ENCODE results near the gene SIGLEC5.

SIGLEC5 gene

DNA sequence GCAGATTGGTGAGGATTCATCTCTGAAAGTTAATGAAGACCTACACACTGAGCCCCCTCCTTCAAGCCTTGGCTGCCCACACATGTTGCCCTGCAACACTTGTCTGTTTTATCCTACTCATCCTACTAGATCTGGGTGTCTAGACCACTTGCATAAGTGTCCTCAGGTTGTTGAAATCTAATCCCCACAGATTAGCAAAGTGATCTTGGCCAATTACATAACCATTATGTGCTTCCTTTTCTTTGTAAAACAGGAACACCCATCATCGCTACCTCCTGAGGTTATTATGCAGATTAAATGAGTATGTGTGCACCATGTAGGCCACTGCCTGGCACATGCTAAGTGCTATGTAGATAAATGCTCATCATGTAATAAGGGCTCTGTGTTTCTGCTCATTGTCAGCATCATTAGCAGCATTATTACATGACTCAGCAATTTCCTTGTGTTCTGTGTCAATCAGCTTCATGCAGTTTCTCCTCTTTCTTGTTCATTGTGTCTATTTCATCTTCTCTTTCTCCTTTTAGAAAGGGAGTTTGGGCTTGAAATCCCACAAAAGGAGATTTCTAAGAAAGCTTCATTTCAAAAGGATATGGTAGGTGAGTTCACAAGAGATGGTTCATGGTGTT, 44.0 kb downstream of the SIGLEC5 start:
- no peak for DNase-seq

- peak; percentile 39 for DNase-seq
Observed at GRCh38 chr19:51576850-51577249, 53.4 kb downstream of the SIGLEC5 start.

DNA sequence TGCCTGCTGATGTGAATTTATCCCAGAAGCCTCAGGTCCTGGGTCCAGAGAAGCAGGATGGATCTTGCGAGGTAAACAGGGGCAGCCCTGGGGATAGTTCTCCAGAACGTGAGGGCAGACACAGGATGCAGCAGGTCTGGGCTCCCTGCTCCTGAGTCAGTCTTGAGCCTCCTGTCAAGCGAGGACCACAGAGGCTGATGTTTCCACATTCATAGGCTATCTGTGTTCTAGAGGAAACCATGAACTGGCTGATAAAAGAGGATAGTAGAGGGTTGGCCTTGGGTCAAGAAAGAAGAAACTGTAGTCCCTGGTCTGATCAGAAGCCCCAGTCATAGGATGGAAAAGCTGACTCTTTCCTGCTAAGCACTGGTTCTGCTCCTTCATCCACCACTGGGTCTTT, 56.9 kb downstream of the SIGLEC5 start:
- DNase-seq: no peak

DNA sequence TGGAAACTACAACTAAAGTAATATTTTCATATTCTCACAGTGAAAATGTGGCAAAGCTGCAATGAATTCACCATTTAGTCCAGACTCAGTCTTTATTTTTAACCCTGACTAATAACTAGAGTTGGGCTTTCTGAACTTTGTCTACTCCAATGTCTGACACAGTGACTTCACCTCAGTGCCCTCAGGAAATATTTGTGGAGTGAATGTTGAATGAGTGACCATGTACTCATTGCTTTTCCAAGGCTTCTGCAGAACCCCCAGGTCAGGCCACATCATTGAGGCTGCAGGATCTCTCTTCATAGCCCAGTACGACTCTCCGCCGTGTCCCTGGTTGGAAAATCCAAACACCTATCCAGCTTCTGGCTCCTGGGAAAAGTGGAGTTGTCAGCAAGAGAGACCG, 57.3 kb downstream of the SIGLEC5 start:
- no peak for DNase-seq

DNA sequence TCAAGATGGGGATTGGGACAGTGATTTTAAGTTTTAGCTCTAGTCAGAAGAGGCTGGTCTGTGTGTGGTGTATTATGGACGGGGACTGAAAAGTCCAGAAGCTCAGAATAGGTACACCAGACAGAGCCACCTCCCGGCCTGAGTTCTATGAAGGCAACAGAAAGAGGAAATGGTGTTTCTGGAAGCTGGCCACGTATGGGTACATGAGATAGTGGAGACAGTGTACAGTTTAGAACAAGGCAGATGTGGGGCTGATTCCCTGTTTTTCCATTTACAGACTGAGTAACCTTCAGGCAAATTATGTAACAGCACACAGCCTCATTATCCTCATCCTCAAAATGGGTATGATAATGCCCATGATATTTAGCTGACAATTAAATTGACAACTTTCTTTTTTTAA, 57.8 kb downstream of the SIGLEC5 start:
- no peak for DNase-seq

GRCh38 chr19:51571599-51571998, 58.6 kb downstream of the SIGLEC5 start:
- no peak for DNase-seq

DNA sequence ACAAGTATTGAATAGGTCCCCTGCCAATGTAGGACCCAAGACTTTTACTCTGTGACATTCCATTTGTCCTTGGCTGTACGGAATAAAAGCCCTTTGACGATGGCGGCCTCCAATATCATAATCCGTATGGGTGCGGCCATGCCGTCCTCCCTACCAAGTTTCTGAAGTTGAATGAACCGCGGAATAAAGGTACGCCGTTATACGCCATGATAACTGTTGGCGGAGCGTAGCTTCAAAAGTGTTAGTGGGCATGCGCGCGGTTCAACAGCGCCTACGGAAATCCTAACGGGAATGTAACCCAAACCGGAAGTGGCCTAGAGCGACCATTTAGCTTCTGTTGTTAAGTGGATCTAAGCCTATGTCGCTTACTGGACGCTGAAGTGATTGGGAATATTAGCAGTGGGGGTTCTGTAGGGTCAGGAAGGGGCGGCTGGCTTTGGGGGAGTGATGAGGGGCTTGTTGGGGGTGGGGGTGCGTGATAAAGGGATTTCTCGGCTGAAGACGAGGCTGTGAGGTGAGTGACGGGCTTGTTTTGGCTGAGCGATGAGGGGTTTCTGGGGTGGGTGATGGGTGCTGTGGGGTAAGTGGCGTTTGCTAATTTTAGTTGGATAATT, 59.1 kb downstream of the SIGLEC5 start, which contains the start of gene ZNF175:
ZNF175 (plus strand) TSS at position 322 of the 614 bp plus-strand sequence. CDS start 2,047 bp downstream, outside the sequence.
- peak; percentile 90 for DNase-seq

DNA sequence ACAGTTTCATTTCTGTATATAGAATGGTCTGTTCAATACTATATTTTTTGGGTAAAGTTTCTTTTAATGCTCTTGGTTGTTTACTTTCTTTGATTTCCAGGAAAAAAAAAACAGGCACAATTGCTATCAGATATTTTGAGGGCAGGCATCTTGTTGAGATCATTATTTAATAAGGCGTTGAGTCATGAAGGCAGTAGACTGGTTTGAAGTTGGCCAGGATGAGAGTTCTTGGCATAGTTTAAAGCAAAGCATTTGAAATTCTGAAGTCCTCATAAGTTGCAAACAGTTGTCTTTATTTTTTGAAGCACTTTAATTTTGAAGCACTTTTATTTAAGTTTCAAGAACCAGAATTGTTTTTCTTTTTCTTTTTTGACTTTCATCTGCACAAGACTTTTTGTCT, 61.7 kb downstream of the SIGLEC5 start:
- DNase-seq: no peak

GRCh38 chr19:51567583-51567982, 62.6 kb downstream of the SIGLEC5 start:
- no peak for DNase-seq

- DNase-seq: no peak
Observed at GRCh38 chr19:51566489-51567100, 63.6 kb downstream of the SIGLEC5 start.

DNA sequence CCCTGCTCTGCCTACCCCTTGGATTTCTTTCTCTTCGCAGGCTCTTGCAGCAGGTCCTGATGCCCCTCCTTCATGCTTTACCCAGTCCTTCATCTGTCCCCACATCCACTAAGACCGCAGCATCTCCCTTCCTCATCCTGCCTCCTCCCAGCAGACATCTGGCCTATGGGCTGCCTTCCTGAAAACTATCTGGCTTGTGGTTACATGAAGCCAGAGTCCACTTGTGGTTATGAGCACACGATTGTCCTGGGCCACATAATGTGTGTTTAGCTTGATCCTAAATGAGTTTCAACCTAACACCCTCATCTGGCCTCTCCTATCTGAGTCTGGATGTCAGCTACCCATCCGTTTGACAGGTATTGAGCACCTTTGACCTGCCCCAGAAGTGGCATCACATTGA, 64.6 kb downstream of the SIGLEC5 start:
- DNase-seq: no peak

GRCh38 chr19:51564791-51565190, 65.4 kb downstream of the SIGLEC5 start:
- no peak for DNase-seq

All from activated CD4-positive, alpha-beta T cell treated with anti-CD3 and anti-CD28 coated beads, Interleukin-2, Interleukin-6, amounts not matched to agents 100 ng/mL and 50 ng/mL, durations not matched to agents 16 hours and 8 hours (primary cell).